HG03025 (cell line): ENCODE results near the gene KATNAL1.

Experiments
- ATAC-seq: cut with Tn5 transposase; IDR thresholded peaks from one replicate; pipeline ENCODE4 v1.9.1; 2021; ENCODE audit warnings: mild to moderate bottlenecking, moderate library complexity; ENCODE audit not compliant: unreplicated experiment, low FRiP score

Gene KATNAL1

GRCh38 chr13:30307194-30307970, at the start of gene KATNAL1:
Gene KATNAL1 (minus strand): TSS chr13:30307551. CDS start chr13:30283777, 23,774 bp downstream.
- ATAC-seq = peak; percentile 54

- no peak for ATAC-seq
These were observed 48.5 kb upstream of the KATNAL1 start for GRCh38 chr13:30355839-30356238.

GRCh38 chr13:30355384-30355699, 48.0 kb upstream of the KATNAL1 start:
- no peak for ATAC-seq

- ATAC-seq = no peak
These were observed 47.4 kb upstream of the KATNAL1 start for GRCh38 chr13:30354493-30355383.

- ATAC-seq = no peak
These were observed 46.3 kb upstream of the KATNAL1 start for GRCh38 chr13:30353471-30354215.

- no peak for ATAC-seq
These were observed 45.7 kb upstream of the KATNAL1 start for GRCh38 chr13:30353060-30353459.

- no peak for ATAC-seq
These were observed 44.8 kb upstream of the KATNAL1 start for GRCh38 chr13:30352121-30352520.

GRCh38 chr13:30346789-30347167, 39.4 kb upstream of the KATNAL1 start:
- no peak for ATAC-seq

- no peak for ATAC-seq
These were observed 38.9 kb upstream of the KATNAL1 start for GRCh38 chr13:30346153-30346788.

- ATAC-seq = no peak
These were observed 38.2 kb upstream of the KATNAL1 start for GRCh38 chr13:30345426-30346100.

- no peak for ATAC-seq
These were observed 34.6 kb upstream of the KATNAL1 start for GRCh38 chr13:30341815-30342570.

- no peak for ATAC-seq
These were observed 33.2 kb upstream of the KATNAL1 start for GRCh38 chr13:30340331-30341250.

GRCh38 chr13:30339738-30340330, 32.5 kb upstream of the KATNAL1 start:
- no peak for ATAC-seq

GRCh38 chr13:30338952-30339351, 31.6 kb upstream of the KATNAL1 start:
- ATAC-seq = no peak

GRCh38 chr13:30338331-30338851, 31.0 kb upstream of the KATNAL1 start:
- no peak for ATAC-seq

GRCh38 chr13:30337061-30337610, 29.8 kb upstream of the KATNAL1 start:
- no peak for ATAC-seq

GRCh38 chr13:30334663-30335386, 27.5 kb upstream of the KATNAL1 start:
- no peak for ATAC-seq
